ENCODE measurements around the gene CNTNAP4. TPM values are rescaled to one million over a fixed set of nuclear protein-coding genes. Genes with fewer than 3 reads are reported as not detected.

CNTNAP4 gene
- total and polyA plus RNA-seq, 2 of the 8 experiments (the other 6 are each of a cell fraction or from before 2014, with no cell fraction given), result not detected

- DNase-seq (ENCODE audit: low read depth in 1 of 2, low spot score in 2 of 2) (no peak), FAIRE-seq (no peak)
- Histone ChIP-seq H3K4me2 (ENCODE audit: insufficient read depth in 1 of 2, low read depth in 2 of 2, low read length in 2 of 2) (no peak overlapping the region), H2BK20ac (ENCODE audit: low read length) (no peak overlapping the region), H3K9me3 (ENCODE audit: insufficient read depth in 2 of 2, low read depth in 1 of 2, low read length in 1 of 2) (no peaks in the 10 kb centered on the region), H3K27ac (ENCODE audit: low read depth, low read length) (no peak overlapping the region), H3K79me2 (ENCODE audit: control insufficient read depth in 1 of 2, insufficient read depth in 2 of 2, low read length in 2 of 2) (no peaks in the 10 kb centered on the region), H2AFZ (ENCODE audit: low read length) (no peak overlapping the region), H3K79me1 (ENCODE audit: low read depth, low read length) (no peaks in the 10 kb centered on the region), H3K4me3 (ENCODE audit: extremely low read depth in 1 of 4, insufficient read depth in 2 of 4, low read depth in 3 of 4, low read length in 4 of 4) (no peak overlapping the region), H4K8ac (ENCODE audit: extremely low read depth, insufficient read depth, low read length) (no peak overlapping the region), H2BK120ac (replicated peaks; ENCODE audit: low read depth, low read length) (no peak overlapping the region), H2BK12ac (ENCODE audit: low read depth, low read length) (no peak overlapping the region), H3K56ac (replicated peaks; ENCODE audit: insufficient read length, low read depth, low read length) (no peak overlapping the region), H3K9ac (replicated peaks in 1 of 4; ENCODE audit: extremely low read depth in 1 of 4, low read depth in 3 of 4, low read length in 3 of 4) (no peak overlapping the region), H3K4ac (replicated peaks; ENCODE audit: insufficient read length, low read depth, low read length) (no peak overlapping the region), H3K23ac (ENCODE audit: insufficient read length) (no peak overlapping the region), H3K23me2 (ENCODE audit: low read depth, low read length) (no peaks in the 10 kb centered on the region), H4K5ac (ENCODE audit: insufficient read length, low read depth, low read length) (no peak overlapping the region), H2BK15ac (ENCODE audit: low read length) (no peak overlapping the region), H3K14ac (ENCODE audit: insufficient read length) (no peak overlapping the region), H3K18ac (ENCODE audit: extremely low read depth, low read length) (no peak overlapping the region), H3K4me1 (replicated peaks in 1 of 4; ENCODE audit: control insufficient read depth in 3 of 4, insufficient read depth in 4 of 4, low read length in 3 of 4) (no peaks in the 10 kb centered on the region), H2AK5ac (ENCODE audit: low read depth, low read length) (no peak overlapping the region), H3K36me3 (ENCODE audit: control insufficient read depth in 2 of 4, insufficient read depth in 4 of 4, low read length in 3 of 4) (no peaks in the 10 kb centered on the region), H4K20me1 (replicated peaks in 1 of 2; ENCODE audit: control insufficient read depth in 1 of 2, insufficient read depth in 2 of 2, low read length in 2 of 2) (no peaks in the 10 kb centered on the region), H2BK5ac (ENCODE audit: low read depth, low read length) (no peak overlapping the region), H3K27me3 (replicated peaks in 1 of 4; ENCODE audit: control insufficient read depth in 3 of 4, extremely low read depth in 1 of 4, insufficient read depth in 3 of 4, low read length in 3 of 4) (no peaks in the 10 kb centered on the region), H4K91ac (replicated peaks; ENCODE audit: insufficient read length, low read length) (no peak overlapping the region)
- WGBS, 2 experiments (ENCODE audit: extremely low coverage in 1 of 2, insufficient coverage in 1 of 2, insufficient read length in 1 of 2, insufficient replicate concordance in 2 of 2, low coverage in 1 of 2, low lambda C conversion rate in 2 of 2, missing lambda C conversion rate in 1 of 2), result 86% methylated on average over 6 of the region's 6 CpGs; no CpG with 5 or more reads in 1 of the 2 experiments
- ChIA-PET CTCF (ENCODE audit: partially characterized antibody) (interaction anchor here (0.7 kb wide), 1 partner anchor 172 kb away, joined by 3 read pairs; no protein-coding TSS in a partner anchor), POLR2A (ENCODE audit: partially characterized antibody) (no interaction called here)
- TF ChIP-seq SIRT6 (IDR thresholded peaks at IDR 0.05; ENCODE audit: low read length), result no peak
- no peak for TF ChIP-seq POLR2A (IDR thresholded peaks at IDR 0.05; ENCODE audit: control extremely low read depth in 1 of 2, low read depth in 2 of 2, low read length in 2 of 2)
- TF ChIP-seq POLR2AphosphoS5 (IDR thresholded peaks at IDR 0.05; ENCODE audit: low read depth, low read length), result no peak
- no peak for TF ChIP-seq JUN (IDR thresholded peaks at IDR 0.05; ENCODE audit: low read depth, low read length)
- no peak for TF ChIP-seq ZNF274 (IDR thresholded peaks at IDR 0.05; ENCODE audit: borderline replicate concordance, extremely low read depth, low read length)
- TF ChIP-seq ATF3 (IDR thresholded peaks at IDR 0.05; ENCODE audit: insufficient read depth, low read depth, low read length), result no peak
- TF ChIP-seq NRF1 (IDR thresholded peaks at IDR 0.05; ENCODE audit: low read depth, low read length), result no peak
- TF ChIP-seq POU5F1 (IDR thresholded peaks at IDR 0.05; ENCODE audit: low read depth, low read length), result no peak
- TF ChIP-seq RAD21 (IDR thresholded peaks at IDR 0.05 in 1 of 2, conservative IDR thresholded peaks at IDR 0.05 in 1 of 2; ENCODE audit: low read depth in 2 of 2, low read length in 2 of 2), result no peak
- TF ChIP-seq TAF7 (optimal IDR thresholded peaks at IDR 0.05; ENCODE audit: borderline replicate concordance, low read depth, low read length), result no peak
- TF ChIP-seq JUND (IDR thresholded peaks at IDR 0.05; ENCODE audit: low read length), result no peak
- no peak for TF ChIP-seq SIX5 (IDR thresholded peaks at IDR 0.05; ENCODE audit: low read depth, low read length)
- TF ChIP-seq MAFK (IDR thresholded peaks at IDR 0.05; ENCODE audit: low read depth, low read length), result no peak
- no peak for TF ChIP-seq SP2 (IDR thresholded peaks at IDR 0.05; ENCODE audit: low read length)
- no peak for TF ChIP-seq BRCA1 (IDR thresholded peaks at IDR 0.05; ENCODE audit: low read depth, low read length)
- TF ChIP-seq KDM5A (IDR thresholded peaks at IDR 0.05; ENCODE audit: low read length), result no peak
Measured at GRCh38 chr16:76450890-76451289, 173.7 kb downstream of the CNTNAP4 start.
